WTC11 (cell line): ENCODE data around the gene MCM3AP.

Experiments
- CTCF ChIP-seq: fragments of 200-600 bp; IDR thresholded peaks from 2 replicates; pipeline ENCODE4 v1.8.0; 2022; ENCODE audit warnings: antibody characterized with exemption
- E2F1 ChIP-seq: sonication (generic); formaldehyde crosslinking; IDR thresholded peaks from 2 replicates; pipeline ENCODE4 v1.8.0; 2022; ENCODE audit warnings: mild to moderate bottlenecking, missing genetic modification reagents
- MAX ChIP-seq: sonication (generic); formaldehyde crosslinking; IDR thresholded peaks from 2 replicates; pipeline ENCODE4 v1.8.0; 2022; ENCODE audit warnings: mild to moderate bottlenecking, missing genetic modification reagents
- MXD4 ChIP-seq: fragments of 250-450 bp; sonication (Bioruptor Pico); IDR thresholded peaks from 2 replicates; pipeline ENCODE4 v1.8.0; 2021; ENCODE audit warnings: mild to moderate bottlenecking, moderate library complexity, borderline replicate concordance
- NR1H2 ChIP-seq: sonication (generic); formaldehyde crosslinking; IDR thresholded peaks from 2 replicates; pipeline ENCODE4 v1.9.0; 2021; ENCODE audit warnings: mild to moderate bottlenecking, moderate library complexity, missing genetic modification reagents
- TEAD4 ChIP-seq: sonication (generic); formaldehyde crosslinking; IDR thresholded peaks from 2 replicates; pipeline ENCODE4 v1.8.0; 2022; ENCODE audit warnings: mild to moderate bottlenecking, missing genetic modification reagents
- USF1 ChIP-seq: sonication (generic); formaldehyde crosslinking; IDR thresholded peaks from 2 replicates; pipeline ENCODE4 v1.8.0; 2022; ENCODE audit warnings: mild to moderate bottlenecking, missing genetic modification reagents
- USF2 ChIP-seq: sonication (generic); formaldehyde crosslinking; IDR thresholded peaks from 2 replicates; pipeline ENCODE4 v1.8.1; 2023; ENCODE audit warnings: mild to moderate bottlenecking, missing genetic modification reagents, moderate library complexity
- ZNF232 ChIP-seq: sonication (generic); formaldehyde crosslinking; IDR thresholded peaks from 2 replicates; pipeline ENCODE4 v1.8.0; 2022; ENCODE audit warnings: mild to moderate bottlenecking, missing genetic modification reagents

GRCh38 chr21:46237474-46237873 is 47.9 kb downstream of the MCM3AP start:
- TF ChIP-seq E2F1 (CRISPR knock-in tag) (no peak), CTCF (no peak), ZNF232 (CRISPR knock-in tag) (no peak), USF2 (CRISPR knock-in tag) (no peak), USF1 (CRISPR knock-in tag) (no peak), MXD4 (CRISPR knock-in tag) (no peak), NR1H2 (no peak), MAX (no peak), TEAD4 (CRISPR knock-in tag) (no peak)
